ENCODE data around the gene SNTN.

Gene SNTN

DNA sequence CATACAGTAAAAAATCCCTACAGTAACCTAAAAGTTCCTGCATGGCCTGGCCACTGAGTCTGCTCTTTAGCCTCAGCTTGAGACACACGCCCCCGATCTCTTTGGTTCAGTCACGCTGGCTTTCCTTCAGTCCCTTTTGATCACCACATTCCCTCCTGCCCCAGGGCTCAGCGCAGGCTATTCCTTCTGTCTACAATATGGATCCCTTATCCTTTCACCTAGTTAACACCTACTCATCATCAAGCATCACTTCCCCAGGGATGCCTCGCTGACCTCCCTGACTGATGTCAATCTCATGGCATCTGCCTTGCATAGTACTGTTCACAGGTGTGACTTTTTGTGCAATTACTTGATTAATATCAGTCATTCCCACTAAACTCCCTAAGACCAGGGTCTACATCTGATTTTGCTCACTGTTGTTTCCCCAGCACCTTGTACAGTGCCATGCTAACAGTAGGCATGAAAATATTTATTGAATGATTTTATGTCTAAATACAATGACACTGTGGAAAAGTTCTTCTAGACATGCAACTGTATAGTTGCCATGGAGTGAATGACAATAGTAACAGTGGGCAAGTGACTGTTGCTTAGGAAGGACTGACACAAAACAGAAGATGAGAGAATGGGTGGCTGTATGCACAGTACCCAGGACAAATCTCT, at the start of gene SNTN:
Gene SNTN, plus strand, starts transcription at position 610 of the 660 bp plus-strand sequence. Its CDS starts 13 bp downstream, at position 623.
- Histone ChIP-seq H3K36me3 (ENCODE audit: control insufficient read depth, insufficient read depth, low read length) (no peaks in the 10 kb centered on the region), H3K27me3 (replicated peaks; ENCODE audit: control insufficient read depth, insufficient read depth, low read length) (no peaks in the 10 kb centered on the region), H3K4me3 (replicated peaks; ENCODE audit: low read depth, low read length) (no peak within 1 kb of the TSS)
- TF ChIP-seq, protein P1, sequence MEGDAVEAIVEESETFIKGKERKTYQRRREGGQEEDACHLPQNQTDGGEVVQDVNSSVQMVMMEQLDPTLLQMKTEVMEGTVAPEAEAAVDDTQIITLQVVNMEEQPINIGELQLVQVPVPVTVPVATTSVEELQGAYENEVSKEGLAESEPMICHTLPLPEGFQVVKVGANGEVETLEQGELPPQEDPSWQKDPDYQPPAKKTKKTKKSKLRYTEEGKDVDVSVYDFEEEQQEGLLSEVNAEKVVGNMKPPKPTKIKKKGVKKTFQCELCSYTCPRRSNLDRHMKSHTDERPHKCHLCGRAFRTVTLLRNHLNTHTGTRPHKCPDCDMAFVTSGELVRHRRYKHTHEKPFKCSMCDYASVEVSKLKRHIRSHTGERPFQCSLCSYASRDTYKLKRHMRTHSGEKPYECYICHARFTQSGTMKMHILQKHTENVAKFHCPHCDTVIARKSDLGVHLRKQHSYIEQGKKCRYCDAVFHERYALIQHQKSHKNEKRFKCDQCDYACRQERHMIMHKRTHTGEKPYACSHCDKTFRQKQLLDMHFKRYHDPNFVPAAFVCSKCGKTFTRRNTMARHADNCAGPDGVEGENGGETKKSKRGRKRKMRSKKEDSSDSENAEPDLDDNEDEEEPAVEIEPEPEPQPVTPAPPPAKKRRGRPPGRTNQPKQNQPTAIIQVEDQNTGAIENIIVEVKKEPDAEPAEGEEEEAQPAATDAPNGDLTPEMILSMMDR (IDR thresholded peaks at IDR 0.05; ENCODE audit: insufficient read depth, low read length, poor library complexity, severe bottlenecking), result no peak
- DNase-seq (ENCODE audit: extremely low read depth, insufficient read length), result no peak

DNA sequence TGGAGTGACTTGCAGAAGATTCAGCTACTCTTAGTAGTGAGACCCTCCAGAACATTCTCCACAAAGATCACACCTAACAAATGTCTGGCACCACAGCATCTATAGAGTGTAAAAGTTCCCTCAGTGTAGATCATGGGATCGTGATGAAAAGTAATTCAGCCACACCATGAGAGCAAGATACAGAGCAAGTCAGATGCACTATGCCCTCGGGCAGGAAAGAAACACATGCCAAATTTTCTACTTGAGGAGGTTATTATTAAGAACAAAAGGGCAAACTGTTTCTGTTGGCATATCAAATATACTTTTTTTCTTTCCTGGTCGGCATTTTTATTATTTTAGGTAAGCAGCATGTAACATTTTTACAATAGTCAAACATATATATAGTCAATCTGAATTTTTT, 44.8 kb upstream of the SNTN start:
- no peaks in the 10 kb centered on the region for H3K36me3 ChIP-seq (ENCODE audit: control insufficient read depth, insufficient read depth, low read length)
- no peaks in the 10 kb centered on the region for H3K27me3 ChIP-seq (replicated peaks; ENCODE audit: control insufficient read depth, insufficient read depth, low read length)
- no peak overlapping the region for H3K4me3 ChIP-seq (replicated peaks; ENCODE audit: low read depth, low read length)
- no peak for DNase-seq (ENCODE audit: extremely low read depth, insufficient read length)
- TF ChIP-seq, protein P1 (IDR thresholded peaks at IDR 0.05; ENCODE audit: insufficient read depth, low read length, poor library complexity, severe bottlenecking), result no peak

DNA sequence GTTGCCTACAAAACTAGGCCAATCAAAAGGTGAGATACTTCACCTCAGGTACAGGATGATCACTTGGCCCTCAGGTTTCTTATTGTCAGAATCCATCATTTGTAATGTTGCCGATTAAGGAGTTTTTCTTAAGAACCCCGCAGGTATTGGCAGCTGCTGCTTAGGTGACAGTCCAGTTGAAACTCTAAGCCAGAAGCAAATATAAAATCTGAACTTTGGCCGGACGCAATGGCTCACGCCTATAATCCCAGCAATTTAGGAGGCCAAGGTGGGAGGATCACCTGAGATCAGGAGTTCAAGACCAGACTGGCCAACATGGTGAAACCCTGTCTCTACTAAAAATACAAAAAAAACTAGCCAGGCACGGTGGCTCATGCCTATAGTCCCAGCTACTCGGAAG, 43.1 kb upstream of the SNTN start:
- Histone ChIP-seq H3K4me3 (replicated peaks; ENCODE audit: low read depth, low read length) (no peak overlapping the region), H3K27me3 (replicated peaks; ENCODE audit: control insufficient read depth, insufficient read depth, low read length) (no peaks in the 10 kb centered on the region), H3K36me3 (ENCODE audit: control insufficient read depth, insufficient read depth, low read length) (no peaks in the 10 kb centered on the region)
- TF ChIP-seq, protein P1 (IDR thresholded peaks at IDR 0.05; ENCODE audit: insufficient read depth, low read length, poor library complexity, severe bottlenecking), result no peak
- DNase-seq (ENCODE audit: extremely low read depth, insufficient read length), result no peak

- H3K27me3 ChIP-seq (replicated peaks; ENCODE audit: control insufficient read depth, insufficient read depth, low read length), result no peaks in the 10 kb centered on the region
- no peaks in the 10 kb centered on the region for H3K36me3 ChIP-seq (ENCODE audit: control insufficient read depth, insufficient read depth, low read length)
- no peak for DNase-seq (ENCODE audit: extremely low read depth, insufficient read length)
- TF ChIP-seq, protein P1 (IDR thresholded peaks at IDR 0.05; ENCODE audit: insufficient read depth, low read length, poor library complexity, severe bottlenecking), result no peak
- H3K4me3 ChIP-seq (replicated peaks; ENCODE audit: low read depth, low read length), result no peak overlapping the region
Observed at GRCh38 chr3:63609834-63610233, 42.6 kb upstream of the SNTN start.

DNA sequence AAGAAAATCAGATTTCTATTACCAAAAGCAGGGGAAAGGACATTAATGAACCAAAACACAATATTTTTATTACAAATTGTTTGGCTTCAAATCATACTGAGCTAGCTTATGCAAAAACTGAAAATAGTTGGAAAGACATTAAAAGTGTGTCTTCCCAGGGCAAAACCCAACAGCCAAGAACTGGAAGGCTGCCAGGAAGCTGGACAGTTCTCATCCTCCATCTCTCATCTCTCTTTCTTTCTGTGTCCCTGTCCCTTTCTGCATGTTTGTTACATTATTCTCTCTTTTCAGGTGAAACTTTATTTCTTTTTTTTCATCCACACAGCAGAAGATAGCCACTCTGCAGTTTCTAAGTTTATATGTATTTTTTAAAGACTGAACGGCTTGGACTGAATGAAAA, 41.1 kb upstream of the SNTN start:
- Histone ChIP-seq H3K36me3 (ENCODE audit: control insufficient read depth, insufficient read depth, low read length) (no peaks in the 10 kb centered on the region), H3K27me3 (replicated peaks; ENCODE audit: control insufficient read depth, insufficient read depth, low read length) (no peaks in the 10 kb centered on the region), H3K4me3 (replicated peaks; ENCODE audit: low read depth, low read length) (no peak overlapping the region)
- TF ChIP-seq, protein P1 (IDR thresholded peaks at IDR 0.05; ENCODE audit: insufficient read depth, low read length, poor library complexity, severe bottlenecking), result no peak
- no peak for DNase-seq (ENCODE audit: extremely low read depth, insufficient read length)

DNA sequence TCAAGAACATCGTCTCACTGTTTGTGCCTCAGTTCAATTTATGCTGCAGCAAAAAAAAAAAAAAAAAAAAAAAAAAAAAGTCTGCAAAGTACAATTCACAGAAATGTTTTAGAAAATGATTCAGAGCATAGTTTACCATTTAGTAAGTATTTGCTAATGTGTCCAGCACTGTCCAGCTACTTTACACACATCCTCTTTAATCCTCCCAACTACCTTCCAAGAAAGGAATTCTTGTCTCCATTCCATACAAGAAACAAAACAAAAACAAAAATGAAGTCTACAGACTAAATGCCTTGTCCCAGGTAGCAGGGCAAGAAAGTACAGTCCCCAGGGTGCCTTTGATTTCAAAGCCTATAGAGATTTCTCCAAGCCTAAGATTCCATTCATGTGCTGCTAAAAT, 38.9 kb upstream of the SNTN start:
- H3K4me3 ChIP-seq (replicated peaks; ENCODE audit: low read depth, low read length), result no peak overlapping the region
- no peaks in the 10 kb centered on the region for H3K27me3 ChIP-seq (replicated peaks; ENCODE audit: control insufficient read depth, insufficient read depth, low read length)
- no peak for DNase-seq (ENCODE audit: extremely low read depth, insufficient read length)
- no peaks in the 10 kb centered on the region for H3K36me3 ChIP-seq (ENCODE audit: control insufficient read depth, insufficient read depth, low read length)
- TF ChIP-seq, protein P1 (IDR thresholded peaks at IDR 0.05; ENCODE audit: insufficient read depth, low read length, poor library complexity, severe bottlenecking), result no peak

Data from GM06990 (cell line).